Measurements from ENCODE around the gene NFXL1.
"Not testable (repeated sequence)": the region's sequence is repeated elsewhere in the genome, so short reads cannot be mapped to it uniquely, and the experiment has no call there.

Gene NFXL1

DNA sequence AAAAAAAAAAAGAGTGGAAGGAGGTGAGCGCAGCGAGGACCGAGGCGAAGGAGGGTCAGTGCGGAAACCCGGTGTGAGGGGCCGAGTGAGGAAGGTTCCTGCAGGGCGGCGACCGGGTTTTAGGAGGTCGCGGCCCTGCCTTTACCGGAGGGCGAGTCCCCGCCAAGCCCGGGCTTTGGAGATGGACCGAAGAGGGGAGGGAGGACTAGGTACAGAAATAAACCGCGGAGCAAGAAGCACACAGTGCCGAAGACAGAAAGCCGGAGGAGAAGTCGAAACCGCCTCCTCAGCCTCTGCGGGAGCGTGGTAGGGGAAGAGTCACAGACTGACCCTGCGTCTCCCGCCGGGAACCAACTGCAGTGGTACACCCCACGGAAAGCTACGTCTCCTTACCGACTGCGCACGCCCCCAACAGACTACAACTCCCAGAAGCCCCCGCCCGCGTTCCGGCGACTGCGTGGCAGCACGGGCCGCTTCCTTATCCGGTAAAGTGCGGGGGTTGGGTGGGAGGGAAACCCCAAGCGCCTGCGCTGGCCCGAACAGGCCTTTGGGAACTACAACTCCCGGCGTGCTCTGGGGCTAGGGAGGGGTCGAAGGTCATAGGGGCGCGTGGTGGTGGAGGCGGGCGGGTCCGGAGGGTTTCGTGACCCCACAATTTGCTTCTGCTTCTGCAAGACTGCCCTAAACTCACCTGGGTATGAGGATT, at the start of gene NFXL1:
TSS of gene NFXL1 (minus strand) at position 364 of the 706 bp plus-strand sequence. CDS start 380 bp downstream, outside the sequence.
- in situ Hi-C loops (cut with MboI; ENCODE audit: low sequenced_read_pairs) = no loop called here

DNA sequence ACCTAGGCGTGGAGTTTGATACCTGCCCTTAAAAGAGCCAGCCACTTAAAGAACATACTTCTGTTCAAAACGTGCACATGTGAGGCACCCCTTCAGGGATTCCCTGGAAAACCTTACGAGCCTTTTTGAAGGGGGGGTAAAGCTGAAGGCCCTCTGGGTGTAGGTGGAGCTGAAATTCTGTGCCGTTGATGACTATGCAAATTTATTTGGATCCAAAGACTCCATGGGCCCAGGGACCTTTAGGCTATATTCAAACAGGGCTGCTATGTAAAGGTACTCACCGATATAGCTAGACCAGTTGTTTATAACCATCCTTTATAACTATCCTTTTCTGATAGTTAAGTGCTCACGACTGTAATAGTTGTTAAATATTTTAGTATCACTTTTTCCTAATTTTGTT, 40.3 kb upstream of the NFXL1 start:
- in situ Hi-C loops (cut with MboI; ENCODE audit: low sequenced_read_pairs) = no loop called here

DNA sequence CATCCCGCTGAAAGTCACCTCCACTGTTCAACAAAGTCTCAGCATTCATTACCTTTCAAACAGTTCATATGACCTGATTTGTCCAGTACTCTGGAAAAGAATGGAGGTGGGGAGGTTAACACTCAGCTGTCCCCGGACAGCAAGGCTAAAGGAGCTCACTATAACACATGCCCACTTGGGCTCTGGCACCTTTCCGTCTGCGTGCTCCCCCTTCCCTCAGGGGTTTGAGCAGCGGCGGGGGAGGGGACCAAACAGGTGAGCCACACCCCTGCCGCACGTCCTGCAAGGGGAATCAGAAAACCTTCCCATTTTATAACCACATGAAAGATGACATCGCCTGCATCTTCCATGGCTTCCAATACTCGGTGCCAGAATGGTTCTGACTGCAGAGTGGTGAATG, 39.9 kb upstream of the NFXL1 start:
- in situ Hi-C loops (cut with MboI; ENCODE audit: low sequenced_read_pairs) = no loop called here

DNA sequence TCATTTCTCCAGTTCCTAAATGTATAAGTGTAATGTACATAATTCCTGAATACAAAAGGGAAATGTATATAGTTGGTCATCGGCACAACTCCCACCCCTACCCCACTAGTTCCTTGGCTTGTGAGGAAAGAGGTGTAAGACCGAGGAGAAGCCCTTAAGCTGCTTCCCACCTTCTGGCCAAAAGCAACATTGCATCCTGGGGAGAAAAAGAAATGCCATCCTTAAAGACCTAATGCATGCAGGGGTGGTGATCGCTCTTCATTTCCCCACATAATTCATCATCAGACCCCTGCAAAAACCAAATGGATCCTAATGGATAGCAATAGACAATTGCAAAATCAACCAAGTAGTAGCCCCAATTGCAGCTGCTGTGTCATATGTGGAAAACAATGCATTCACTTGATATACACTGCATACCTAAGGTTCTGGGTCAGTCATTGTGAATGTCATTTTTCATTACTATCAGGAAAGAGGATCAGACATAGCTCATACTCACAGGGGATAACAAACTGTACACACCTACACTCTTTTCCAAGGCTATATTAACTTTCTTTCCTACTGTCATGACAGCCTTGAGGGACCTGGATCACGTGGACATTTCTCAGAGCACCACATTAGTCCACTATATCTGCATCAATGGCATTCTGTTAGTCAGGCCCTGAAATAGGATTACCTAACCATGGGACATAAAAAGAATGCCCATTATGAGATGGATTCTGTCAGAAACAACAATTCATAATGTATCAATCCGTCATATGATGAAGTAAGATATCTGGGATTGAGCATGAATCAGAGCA, 31.7 kb upstream of the NFXL1 start:
- in situ Hi-C loops (cut with MboI; ENCODE audit: low sequenced_read_pairs) = no loop called here

DNA sequence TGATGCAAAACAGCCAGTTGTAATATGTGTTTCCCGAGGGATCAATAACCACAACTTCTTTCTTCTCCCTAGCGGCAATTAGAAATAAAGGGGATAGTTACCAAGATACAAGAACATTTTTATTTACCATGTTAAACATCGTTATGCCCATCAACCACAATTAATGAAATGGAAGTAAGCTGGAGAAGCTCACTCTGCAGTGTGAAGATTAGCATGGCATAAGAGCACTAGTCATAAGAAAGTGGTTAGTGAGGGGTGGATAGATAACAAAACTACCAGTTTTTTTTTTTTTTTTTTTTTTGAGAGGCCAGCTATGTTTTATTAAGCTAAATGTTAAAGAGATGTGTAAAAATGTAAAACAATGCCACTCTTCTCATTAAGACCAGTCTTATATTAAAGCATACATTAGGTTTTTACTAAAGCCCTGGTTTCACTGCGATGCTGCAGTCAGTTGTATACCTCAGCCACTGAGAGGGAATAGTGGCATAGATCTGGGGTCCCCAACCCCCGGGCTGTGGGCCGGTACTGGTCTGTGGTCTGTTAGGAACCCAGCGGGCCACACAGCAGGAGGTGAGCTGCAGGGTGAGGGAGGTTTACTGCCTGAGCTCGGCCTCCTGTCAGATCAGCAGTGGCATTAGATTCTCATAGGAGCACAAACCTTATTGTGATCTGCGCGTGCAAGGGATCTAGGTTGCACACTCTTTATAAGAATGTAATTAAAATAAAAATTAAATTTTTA, 27.9 kb upstream of the NFXL1 start:
- in situ Hi-C loops (cut with MboI; ENCODE audit: low sequenced_read_pairs) = no loop called here

DNA sequence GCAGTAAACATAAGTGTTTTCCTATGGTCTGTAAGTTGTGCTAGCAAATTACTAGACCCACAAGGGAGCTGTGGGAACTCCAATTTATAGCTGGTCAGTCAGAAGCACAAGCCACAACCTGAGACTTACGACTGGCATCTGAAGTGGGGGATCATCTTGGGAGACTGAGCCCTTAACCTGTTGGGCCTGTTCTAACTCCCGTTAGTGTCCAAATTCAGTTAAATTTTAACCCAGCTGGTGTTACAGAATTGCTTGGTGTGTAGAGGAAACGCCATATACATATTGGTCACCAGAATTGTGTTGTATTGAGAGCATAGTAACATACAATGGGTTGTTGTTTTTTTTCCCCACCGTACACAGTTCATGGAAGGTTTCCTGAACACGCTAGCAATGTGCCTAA, 25.1 kb upstream of the NFXL1 start:
- in situ Hi-C loops (cut with MboI; ENCODE audit: low sequenced_read_pairs) = no loop called here

DNA sequence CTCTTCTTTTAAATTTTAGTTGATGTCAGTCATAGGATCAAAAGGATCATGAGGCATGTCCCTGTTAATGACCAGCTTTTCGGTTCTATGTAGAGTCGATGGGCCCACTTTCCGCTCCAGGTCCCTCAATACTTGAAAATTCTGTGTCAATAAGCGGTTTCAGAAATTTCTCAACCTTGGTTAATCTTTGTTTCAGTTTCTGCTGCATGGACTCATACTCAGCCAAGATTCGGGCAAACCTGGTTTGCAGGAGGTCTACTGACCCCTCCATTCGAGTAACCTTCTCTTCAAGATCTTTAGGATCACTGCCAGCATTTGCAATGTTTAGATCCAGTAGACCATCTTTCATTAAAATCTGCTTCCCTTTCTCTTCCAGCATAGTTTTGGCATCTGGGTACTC, 22.0 kb upstream of the NFXL1 start:
- in situ Hi-C loops (cut with MboI; ENCODE audit: low sequenced_read_pairs) = no loop called here

DNA sequence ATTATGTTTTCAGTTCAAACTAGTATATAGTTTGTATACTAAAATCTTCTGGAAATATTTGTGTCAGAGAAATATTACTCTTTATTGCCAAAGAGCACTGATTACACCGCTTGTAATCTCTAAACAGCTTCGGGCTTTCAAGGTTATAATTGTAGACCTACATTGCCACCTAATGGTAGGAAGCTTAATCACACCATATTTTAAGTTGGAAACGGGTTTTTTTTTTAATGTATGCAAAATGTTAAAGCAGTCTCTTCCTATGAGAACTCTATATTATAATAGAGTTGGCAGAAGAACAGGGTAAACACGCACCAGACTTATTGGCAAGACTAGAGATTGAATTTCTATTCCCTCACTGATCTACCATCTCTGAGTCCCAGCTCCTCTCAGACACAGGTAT, 19.5 kb upstream of the NFXL1 start:
- in situ Hi-C loops (cut with MboI; ENCODE audit: low sequenced_read_pairs) = no loop called here

DNA sequence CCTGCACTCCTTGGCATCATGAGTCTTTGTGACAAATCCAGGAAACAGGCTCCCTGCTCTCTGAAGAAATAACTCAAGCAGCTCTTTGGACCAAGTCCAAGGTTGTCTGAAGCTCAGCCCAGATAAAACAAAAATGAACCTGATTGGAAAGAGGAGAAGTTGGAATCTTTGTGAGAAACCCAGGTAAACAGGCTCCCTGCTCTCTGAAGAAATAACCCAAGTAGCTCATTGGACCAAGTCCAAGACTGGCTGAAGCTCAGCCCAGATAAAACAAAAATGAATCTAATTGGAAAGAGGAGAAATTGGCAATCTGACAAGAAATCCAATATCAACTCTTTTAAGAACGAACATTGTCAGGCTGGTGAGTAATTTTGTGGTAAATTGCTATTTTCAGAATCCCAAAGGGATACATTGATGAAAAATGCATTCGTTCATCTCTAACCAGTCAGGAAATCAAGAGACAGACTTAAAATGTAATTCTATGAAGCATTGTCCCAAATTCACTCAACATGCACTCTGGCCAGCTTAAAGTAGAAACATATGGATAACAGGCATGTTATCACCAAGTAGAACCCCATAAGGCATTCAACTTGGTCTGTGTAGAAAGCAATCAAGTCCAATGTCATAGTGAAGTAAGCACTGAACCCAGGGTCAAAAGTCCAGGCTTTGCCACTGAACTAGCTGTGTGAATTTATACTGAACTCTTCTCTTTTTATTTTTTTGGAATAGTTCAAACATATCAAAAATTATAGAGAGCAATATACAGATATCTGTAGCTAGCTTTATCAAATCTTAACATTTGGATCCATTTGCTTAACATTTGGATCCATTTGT, 16.8 kb upstream of the NFXL1 start:
- in situ Hi-C loops (cut with MboI; ENCODE audit: low sequenced_read_pairs) = no loop called here

DNA sequence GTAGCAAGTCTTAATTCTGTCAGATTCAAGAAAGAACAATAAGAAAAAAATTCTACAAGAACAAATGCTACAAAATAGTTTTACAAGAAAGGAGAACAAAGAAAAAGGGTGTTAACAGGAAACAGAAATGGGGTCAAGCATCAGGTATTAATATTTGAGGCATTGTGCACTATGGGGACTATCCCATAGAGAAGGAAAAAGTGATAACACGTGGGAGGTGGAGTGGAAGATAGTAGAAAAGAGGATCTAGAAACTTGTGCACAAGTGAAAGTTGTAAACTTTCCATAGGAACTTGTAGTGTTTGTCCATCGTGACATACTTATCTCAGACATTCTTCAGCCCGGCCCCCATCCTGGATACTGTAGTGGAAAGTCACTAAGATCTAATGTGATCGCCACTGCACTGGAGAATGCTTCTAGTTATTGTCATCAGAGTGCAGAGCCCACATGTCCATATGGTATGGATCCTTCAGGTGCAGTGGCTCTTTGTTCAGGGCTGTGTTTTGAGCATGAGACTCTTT, 15.4 kb upstream of the NFXL1 start:
- in situ Hi-C loops (cut with MboI; ENCODE audit: low sequenced_read_pairs) = no loop called here

DNA sequence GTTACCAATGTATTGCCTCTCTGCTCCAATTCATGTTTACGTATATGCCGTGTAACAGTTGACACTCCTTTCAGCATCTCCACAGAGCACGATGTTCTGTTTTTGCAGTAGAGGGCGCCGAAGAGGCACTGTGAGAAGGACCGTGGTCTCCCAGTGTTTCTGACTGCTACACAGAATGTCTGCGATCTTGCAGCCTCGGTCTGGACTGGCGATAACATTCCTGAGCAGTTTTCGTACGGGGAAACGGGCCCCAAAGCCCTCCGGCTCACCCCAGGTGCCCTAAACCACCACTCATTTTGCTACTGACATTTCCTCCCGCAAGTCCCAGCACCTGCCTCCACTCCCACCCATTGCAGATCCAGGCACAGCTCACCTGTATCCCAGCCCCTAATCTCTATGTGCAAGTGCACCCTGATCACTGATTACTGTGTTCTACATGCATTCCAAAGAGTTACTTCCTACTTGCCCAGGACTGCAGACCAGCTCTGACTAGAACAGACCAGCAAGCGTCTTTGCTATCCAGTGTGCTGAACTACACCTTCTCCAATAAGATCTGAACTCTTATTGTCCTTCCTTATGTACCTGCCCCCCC, 12.4 kb upstream of the NFXL1 start:
- in situ Hi-C loops (cut with MboI; ENCODE audit: low sequenced_read_pairs) = no loop called here

DNA sequence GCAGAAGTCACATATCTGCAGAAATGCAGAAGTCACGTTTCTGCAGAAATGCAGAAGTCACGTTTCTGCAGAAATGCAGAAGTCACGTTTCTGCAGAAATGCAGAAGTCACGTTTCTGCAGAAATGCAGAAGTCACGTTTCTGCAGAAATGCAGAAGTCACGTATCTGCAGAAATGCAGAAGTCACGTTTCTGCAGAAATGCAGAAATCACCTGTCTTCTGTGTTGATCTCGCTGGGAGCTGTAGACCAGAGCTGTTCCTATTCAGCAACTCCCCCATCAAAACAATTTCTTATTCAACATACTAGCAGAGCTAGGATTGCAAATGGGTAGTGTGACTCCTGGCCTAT, 8.9 kb upstream of the NFXL1 start:
- in situ Hi-C loops (cut with MboI; ENCODE audit: low sequenced_read_pairs) = not testable (repeated sequence)

DNA sequence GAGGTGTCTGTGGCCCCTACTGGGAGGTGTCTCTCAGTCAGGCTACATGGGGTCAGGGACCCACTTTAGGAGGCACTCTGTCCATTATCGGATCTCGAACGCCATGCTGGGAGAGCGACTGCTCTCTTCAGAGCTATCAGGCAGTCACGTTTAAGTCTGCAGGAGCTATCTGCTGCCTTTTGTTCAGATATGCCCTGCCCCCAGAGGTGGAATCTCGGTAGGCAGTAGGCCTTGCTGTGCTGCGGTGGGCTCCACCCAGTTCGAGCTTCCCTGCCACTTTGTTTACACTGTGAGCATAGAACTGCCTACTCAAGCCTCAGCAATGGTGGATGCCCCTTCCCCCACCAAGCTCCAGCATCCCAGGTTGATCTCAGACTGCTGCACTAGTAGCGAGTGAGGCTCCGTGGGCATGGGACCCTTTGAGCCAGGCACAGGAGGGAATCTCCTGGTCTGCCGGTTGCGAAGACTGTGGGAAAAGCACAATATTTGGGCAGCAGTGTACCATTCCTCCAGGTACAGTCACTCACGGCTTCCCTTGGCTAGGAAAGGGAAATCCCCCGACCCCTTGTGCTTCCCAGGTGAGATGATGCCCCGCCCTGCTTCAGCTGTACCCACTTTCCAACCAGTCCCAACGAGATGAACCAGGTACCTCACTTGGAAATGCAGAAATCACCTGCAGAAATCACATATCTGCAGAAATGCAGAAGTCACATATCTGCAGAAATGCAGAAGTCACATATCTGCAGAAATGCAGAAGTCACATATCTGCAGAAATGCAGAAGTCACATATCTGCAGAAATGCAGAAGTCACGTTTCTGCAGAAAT, 8.3 kb upstream of the NFXL1 start:
- in situ Hi-C loops (cut with MboI; ENCODE audit: low sequenced_read_pairs) = not testable (repeated sequence)

DNA sequence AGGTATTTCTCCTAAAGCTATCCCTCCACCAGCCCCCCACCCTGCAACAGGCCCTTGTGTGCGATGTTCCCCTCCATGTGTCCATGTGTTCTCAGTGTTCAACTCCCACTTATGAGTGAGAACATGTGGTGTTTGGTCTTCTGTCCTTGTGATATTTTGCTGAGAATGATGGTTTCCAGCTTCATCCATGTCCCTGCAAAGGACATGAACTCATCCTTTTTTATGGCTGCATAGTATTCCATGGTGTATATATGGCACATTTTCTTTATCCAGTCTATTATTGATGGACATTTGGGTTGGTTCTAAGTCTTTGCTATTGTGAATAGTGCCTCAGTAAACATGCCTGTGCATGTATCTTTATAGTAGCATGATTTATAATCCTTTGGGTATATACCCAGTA, 2.8 kb upstream of the NFXL1 start:
- in situ Hi-C loops (cut with MboI; ENCODE audit: low sequenced_read_pairs) = not testable (repeated sequence)

DNA sequence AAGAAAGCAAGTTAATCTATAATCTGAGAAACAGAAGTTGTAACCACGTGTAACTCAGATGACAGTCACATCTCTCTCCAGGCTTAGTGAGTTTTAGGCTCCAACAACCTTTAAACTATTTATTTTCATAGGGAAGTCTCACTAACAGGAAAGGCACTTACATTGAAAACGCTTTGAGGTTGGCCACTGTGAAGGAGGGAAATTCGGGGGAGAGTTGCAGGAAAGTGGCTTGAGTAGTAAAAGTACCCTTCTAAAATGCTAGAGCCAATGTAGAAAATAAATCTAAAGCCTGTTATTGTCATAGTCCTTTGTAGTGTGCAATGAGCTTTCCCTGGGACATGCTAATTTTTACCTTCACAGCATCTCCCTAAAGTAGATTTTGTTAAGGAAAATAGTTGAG, 995 bp upstream of the NFXL1 start:
- in situ Hi-C loops (cut with MboI; ENCODE audit: low sequenced_read_pairs) = no loop called here

DNA sequence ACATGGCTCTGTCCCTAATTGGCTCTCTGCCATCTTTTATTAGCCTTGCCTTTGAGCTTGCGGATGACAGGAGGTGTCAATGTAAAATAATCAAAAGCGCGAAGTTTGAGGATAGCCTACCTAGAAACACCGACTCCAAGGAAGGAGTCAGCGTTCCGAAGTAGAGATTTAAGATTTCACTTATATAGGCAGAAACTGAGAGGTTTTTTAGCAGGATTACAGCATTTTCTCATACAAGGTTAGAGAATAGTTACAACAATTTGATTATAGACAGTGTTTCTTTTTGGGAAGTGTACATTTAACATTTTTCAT, 499 bp upstream of the NFXL1 start:
- in situ Hi-C loops (cut with MboI; ENCODE audit: low sequenced_read_pairs) = no loop called here

DNA sequence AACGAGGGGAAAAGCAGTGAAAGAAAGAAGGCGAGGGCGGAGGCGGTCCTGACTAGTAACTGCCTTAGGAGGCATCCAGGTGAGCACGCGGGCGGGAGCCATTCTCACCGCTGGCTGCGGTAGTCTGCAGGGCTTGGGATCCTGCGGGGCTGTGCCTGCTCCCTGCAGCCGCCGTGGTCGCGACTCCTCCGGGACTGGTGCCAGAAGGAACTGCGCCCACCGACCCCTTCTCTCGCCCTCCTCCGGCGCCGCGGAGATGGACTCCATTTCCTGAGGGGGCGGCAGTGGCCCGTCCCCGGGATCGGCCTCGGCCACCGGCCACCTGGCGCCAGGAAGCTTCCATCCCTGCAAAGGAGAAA, 543 bp downstream of the NFXL1 start:
- in situ Hi-C loops (cut with MboI; ENCODE audit: low sequenced_read_pairs) = no loop called here

DNA sequence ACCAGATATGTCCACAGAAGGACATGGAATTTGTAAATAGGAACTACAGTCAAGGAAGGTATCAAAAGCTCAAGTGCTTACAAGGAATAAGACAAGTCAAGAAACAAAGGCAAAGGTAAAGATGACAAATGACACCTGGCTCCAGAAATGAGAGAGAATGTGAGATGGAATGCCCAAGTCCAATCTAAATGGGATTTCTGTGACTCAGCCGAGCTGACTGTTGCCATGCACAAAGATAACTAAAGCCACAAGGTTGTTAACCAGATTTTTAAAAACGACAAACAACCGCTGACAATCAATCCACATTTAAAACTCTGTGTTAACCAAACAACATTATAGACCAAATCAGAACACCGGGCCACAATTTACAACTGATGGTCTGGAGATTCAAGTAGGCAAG, 1.1 kb downstream of the NFXL1 start:
- in situ Hi-C loops (cut with MboI; ENCODE audit: low sequenced_read_pairs) = no loop called here

DNA sequence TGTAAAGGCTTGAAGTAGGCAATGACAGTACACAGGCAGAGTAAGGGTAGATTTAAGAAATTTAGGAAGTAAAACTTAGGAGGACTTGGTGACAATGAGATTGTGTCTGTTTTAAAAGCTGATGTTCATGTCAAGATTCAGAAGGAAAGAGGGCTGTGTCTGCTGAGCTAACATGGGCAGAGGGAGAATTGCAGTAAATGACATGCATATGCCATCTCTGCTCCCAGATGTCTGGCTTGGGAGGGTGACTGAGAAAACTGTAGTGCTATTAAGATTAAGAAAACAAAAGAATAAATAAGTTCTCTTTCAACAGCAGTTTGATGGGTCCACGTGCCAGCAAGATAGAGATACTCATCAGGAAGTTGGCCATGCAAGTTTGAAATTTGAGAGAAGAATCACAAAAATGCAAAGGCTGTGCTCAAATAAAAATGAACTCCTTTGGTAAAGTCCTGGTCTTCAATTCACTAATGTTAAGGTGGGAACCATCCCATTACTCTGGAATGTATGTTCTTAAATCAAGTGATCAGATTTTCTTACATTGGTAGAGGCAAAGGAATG, 7.2 kb downstream of the NFXL1 start:
- in situ Hi-C loops (cut with MboI; ENCODE audit: low sequenced_read_pairs) = no loop called here

DNA sequence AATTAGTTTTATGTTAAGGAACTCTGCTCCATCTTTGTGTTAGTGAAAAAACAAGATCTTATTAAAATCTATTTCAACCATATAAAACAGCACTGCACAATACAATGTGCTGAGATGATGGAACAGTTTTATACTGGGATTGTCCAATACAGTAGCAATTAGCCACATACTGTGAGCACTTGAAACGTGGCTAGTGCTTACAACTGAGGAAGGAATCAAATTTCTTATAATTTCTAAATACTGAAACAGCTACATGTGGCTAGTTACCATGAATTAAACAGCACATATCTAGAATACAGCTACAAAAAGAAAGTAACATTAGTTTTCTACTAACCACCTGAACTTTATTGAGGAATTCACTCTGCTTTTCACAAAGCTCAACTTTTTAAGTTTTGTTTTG, 14.7 kb downstream of the NFXL1 start:
- in situ Hi-C loops (cut with MboI; ENCODE audit: low sequenced_read_pairs) = no loop called here
